Activated CD4-positive, CD25-positive, alpha-beta regulatory T cell treated with anti-CD3 and anti-CD28 coated beads, Interleukin-2, amount 50 U/mL, for 16 hours (primary cell): ENCODE results near the gene HOXA4.

Source experiments
- DNase-seq: peaks from one replicate; pipeline ENCODE4 v3.0.0-alpha.2; 2020; ENCODE audit warnings: low read depth, low spot score

The HOXA4 gene

GRCh38 chr7:27095050-27095896, 35.3 kb downstream of the HOXA4 start:
- no peak for DNase-seq

DNA sequence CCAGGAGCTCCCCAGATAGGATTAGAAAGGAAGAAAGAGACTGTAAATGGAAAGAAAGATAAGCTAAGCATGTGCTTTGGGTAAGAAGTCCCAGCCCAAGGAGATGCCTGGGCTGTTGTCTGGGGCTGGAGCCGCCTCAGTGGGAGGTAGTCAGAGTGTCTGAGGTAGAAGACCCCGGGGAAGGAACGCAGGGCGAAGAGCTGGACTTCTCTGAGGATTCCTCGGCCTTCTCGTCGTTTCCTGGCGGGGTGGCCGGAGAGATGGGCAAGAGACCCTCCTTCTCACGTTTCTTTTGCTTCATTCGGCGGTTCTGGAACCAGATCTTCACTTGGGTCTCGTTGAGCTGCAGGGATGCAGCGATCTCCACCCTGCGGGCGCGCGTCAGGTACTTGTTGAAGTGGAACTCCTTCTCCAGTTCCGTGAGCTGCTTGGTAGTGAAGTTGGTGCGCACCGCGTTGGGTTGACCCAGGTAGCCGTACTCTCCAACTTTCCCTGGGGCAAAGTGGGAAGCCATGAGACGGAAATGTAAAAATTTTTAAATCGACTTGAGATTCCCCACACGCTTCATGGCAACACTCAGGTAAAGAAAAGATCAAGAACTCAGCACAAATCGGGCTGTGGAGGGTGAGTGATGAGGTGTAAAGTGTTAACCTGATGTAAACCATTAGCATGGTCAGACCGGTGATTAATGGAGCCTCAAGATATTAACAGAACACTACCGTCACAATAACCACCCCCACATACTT, 36.1 kb downstream of the HOXA4 start:
- DNase-seq: no peak

DNA sequence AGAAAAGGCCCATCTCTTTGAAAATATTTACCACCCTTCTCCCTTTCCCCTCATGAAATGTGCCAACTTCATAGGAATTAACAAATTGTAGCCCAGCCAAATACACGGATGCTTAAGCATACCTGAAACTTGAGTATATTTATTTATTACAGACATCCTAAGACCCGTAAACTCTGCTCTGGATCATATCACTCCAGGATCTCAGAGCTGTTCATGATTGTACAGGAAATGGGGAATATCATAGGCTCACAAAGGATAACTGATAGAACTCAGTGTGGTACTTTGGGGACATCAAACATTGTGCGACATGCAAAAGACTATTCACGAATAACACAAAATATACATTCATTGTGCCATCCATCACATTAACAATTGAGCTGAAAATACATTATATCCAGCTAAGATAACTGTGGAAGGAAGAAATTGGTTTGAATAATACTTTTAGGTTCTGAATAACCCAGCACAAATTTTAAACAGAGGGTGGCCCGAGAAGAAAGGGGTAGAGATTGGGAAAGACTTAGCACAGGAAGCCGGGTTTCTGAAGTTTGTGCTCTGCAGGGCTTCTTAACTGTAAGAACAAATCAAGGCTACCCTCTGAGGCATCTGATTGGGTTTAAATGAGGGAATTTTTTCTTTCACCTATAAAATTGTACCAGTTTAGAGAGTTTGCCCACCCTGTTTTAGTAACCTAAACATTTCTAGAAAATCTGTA, 37.2 kb downstream of the HOXA4 start:
- DNase-seq: no peak

DNA sequence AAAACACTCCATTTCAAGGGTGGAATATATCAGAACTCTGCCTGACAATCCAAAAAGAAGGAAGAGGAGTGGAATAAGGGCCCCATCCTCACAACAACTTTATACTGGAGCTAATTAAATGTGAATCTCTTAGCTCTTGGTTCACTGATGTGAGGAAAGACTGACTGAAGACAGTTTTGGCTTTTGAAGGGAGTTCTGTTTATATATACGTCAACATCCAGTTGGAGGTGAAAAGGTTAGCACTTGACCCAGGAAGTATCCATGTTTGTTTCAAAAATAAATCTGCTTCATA, 37.8 kb downstream of the HOXA4 start:
- no peak for DNase-seq

DNA sequence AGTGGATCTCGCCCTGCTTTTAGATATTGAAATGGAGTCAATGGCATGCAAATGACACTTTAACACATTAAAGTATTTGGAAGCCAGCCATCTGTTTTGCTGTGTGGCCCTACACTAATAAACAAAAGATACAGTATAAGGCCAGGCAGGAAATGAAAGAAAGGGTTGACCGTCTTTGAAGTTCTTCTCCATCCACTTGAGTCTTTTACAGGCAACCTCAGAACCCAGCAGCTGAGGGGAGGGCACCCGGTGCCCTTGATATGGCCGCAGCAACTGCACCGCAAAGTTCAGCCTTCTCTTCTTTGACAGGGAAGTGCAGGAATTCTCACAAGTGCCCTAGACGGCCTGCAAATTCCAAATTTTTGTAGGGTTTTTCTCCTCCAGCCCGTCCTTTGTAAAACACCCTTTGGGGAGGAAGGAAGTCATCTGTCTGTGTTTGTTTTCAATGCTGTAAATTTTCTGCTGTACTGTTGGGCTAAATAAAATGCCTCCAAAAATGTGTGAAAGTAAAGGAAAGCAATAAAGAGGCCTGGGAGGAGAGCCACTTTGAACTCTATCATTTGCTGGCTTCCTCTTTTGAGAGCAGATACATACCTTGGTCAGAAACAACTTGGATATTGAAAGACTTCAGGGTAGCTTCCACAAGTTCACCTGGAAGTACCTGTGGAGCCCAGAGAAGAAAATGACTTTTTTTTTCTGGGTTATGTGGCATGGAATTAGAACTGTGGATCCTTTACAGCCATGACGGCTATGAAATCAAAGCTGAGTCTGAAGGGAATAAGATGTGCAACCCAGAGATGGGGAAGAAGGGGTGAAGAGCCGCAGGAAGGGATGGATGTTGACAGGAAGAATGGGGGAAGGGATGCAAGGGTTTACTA, 38.4 kb downstream of the HOXA4 start:
- no peak for DNase-seq

- no peak for DNase-seq
These were observed 39.5 kb downstream of the HOXA4 start for GRCh38 chr7:27091105-27091504.

- DNase-seq: no peak
These were observed 42.3 kb downstream of the HOXA4 start for GRCh38 chr7:27088002-27088922.

- no peak for DNase-seq
These were observed 46.9 kb downstream of the HOXA4 start for GRCh38 chr7:27083646-27084045.

GRCh38 chr7:27082171-27082570, 48.4 kb downstream of the HOXA4 start:
- no peak for DNase-seq

DNA sequence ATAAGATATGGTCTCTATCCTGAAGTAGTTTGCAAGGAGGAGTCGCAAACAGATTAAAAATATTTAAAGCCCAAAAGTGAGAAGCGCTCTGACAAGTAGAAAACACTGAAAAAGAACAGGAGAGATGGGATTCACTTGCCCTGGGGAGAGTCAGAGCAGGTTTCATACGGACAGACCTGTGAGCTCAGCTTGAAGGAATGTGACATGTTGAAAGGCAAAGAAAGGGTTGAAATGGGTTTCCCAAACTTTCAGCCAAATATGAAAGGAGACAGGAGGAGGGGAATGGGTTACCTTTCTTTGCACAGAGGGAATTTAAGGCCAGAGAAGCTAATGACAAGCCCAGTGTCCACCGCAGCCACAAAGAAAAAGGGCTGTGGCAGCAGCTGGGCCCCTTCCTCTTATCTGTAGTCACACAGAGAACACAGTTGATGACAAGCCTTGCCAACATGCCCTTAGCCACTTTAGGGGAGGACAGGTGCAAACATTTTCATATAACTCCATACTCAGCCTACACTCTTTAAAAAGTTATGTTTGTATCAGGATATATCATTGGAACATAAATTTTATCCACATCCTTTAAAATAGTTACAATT, 49.6 kb downstream of the HOXA4 start:
- no peak for DNase-seq

DNA sequence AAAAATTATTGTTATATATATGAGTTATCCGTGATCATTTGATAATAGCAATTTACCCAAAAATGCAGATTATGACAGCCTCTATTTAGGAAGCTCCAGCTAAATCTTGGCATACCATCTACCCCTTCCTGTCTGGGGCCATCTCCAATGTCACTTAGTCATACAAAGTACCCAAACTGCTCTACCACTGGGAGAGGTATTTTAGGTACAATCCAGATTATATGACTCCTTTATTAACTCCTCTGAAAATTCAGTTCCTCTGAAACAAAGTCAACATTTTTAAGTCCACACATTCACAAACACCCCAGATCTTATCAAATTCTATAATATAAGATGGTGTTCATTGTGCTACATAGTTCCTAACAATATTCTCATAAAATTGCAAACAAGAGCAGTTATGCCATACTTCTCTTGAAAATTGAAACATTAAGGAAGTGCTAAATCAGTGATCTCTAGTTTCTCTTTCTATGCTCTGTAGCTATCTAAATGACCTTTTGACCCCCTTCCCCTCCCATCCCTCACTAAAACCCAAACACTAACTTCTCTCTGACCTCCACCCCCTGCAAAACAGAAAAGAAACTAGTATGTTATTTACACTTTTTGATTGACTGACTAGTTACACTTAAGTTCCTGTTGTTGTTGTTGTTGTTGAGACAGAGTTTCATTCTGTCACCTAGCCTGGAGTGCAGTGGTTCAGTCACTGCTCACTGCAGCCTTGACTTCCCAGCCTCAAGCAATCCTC, 51.2 kb downstream of the HOXA4 start:
- no peak for DNase-seq

DNA sequence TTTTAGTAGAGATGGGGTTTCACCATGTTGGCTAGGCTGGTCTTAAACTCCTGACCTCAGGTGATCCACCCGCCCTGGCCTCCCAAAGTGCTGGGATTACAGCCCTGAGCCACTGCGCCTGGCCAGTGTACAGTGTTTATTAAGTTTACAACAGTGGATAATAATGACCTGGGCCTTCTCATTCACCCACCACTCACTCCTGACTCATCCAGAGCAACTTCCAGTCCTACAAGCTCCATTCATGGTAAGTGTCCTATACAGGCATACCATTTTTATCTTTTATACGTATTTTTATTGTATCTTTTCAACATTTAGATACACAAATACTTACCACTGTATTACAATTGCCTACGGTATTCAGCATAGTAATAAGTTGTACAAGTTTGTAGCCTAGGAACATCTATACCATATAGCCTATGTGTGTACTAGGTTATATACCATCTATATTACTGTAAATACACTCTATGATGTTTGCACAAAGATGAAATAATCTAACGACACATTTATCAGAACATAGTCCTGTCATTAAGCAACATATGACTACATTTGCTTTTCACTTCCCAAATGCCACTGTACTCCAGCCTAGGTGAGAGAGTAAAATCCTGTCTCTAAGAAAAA, 51.8 kb downstream of the HOXA4 start:
- DNase-seq: no peak
